ENCODE measurements around the gene DAD1. TPM values are rescaled to one million over a fixed set of nuclear protein-coding genes. Genes with fewer than 3 reads are reported as not detected.
"Not testable (repeated sequence)": the region's sequence is repeated elsewhere in the genome, so short reads cannot be mapped to it uniquely, and the experiment has no call there.

DAD1 gene
- total RNA-seq, 4 donors from 2014 or later: 123 to 228 (median 171) TPM

- WGBS, 2 donors (ENCODE audit: low coverage in 1 of 2): 78 to 100% methylated on average over 2 to 8 of the region's 8 CpGs
- Histone ChIP-seq H3K27me3 (no peaks in the 10 kb centered on the region), H3K4me3 (no peak overlapping the region), H3K27ac (no peak overlapping the region), H3K36me3 (no peaks in the 10 kb centered on the region), H3K4me1 (peaks cover 0 to 9% (median 9%) of the 10 kb centered on the region in 3 donors), H3K9me3 (no peaks in the 10 kb centered on the region)
- no peak for ATAC-seq
- TF ChIP-seq EP300 (IDR thresholded peaks at IDR 0.05): no peak
- TF ChIP-seq CTCF (IDR thresholded peaks at IDR 0.05): no peak
- no peak for TF ChIP-seq POLR2A (IDR thresholded peaks at IDR 0.05)
- TF ChIP-seq POLR2AphosphoS5 (IDR thresholded peaks at IDR 0.05): no peak
Observed at GRCh38 chr14:22544881-22545420, 44.1 kb downstream of the DAD1 start.

- Histone ChIP-seq H3K4me1 (peaks cover 0 to 9% (median 9%) of the 10 kb centered on the region in 3 donors), H3K4me3 (no peak overlapping the region), H3K27me3 (no peaks in the 10 kb centered on the region), H3K9me3 (no peaks in the 10 kb centered on the region), H3K36me3 (no peaks in the 10 kb centered on the region), H3K27ac (no peak overlapping the region)
- no peak for ATAC-seq
- TF ChIP-seq POLR2AphosphoS5 (IDR thresholded peaks at IDR 0.05) (no peak), POLR2A (IDR thresholded peaks at IDR 0.05) (no peak), EP300 (IDR thresholded peaks at IDR 0.05) (no peak), CTCF (IDR thresholded peaks at IDR 0.05) (no peak)
- 78 to 100% methylated on average over 2 of the region's 2 CpGs for WGBS, 2 donors (ENCODE audit: low coverage in 1 of 2)
Observed at GRCh38 chr14:22544406-22544805, 44.6 kb downstream of the DAD1 start.

- H3K27ac ChIP-seq, H3K4me1 ChIP-seq, H3K9me3 ChIP-seq, H3K4me3 ChIP-seq, ATAC-seq, H3K27me3 ChIP-seq, H3K36me3 ChIP-seq: not testable (repeated sequence)
- 91 to 98% methylated on average over 7 to 9 of the region's 13 CpGs for WGBS, 2 donors (ENCODE audit: low coverage in 1 of 2)
Observed at GRCh38 chr14:22543570-22544357, 45.3 kb downstream of the DAD1 start.

- Histone ChIP-seq H3K36me3 (no peaks in the 10 kb centered on the region), H3K4me3 (no peak overlapping the region), H3K27me3 (no peaks in the 10 kb centered on the region), H3K4me1 (peaks cover 0 to 13% (median 9%) of the 10 kb centered on the region in 3 donors), H3K27ac (no peak overlapping the region), H3K9me3 (no peaks in the 10 kb centered on the region)
- WGBS, 2 donors (ENCODE audit: low coverage in 1 of 2): 77 to 80% methylated on average over 2 of the region's 2 CpGs
- no peak for ATAC-seq
- no peak for TF ChIP-seq POLR2AphosphoS5 (IDR thresholded peaks at IDR 0.05)
- TF ChIP-seq EP300 (IDR thresholded peaks at IDR 0.05): no peak
- no peak for TF ChIP-seq CTCF (IDR thresholded peaks at IDR 0.05)
- no peak for TF ChIP-seq POLR2A (IDR thresholded peaks at IDR 0.05)
Observed at GRCh38 chr14:22542360-22542759, 46.7 kb downstream of the DAD1 start.

GRCh38 chr14:22541721-22542120 lies 47.3 kb downstream of the DAD1 start:
- Histone ChIP-seq H3K4me3 (no peak overlapping the region), H3K27ac (no peak overlapping the region), H3K9me3 (no peaks in the 10 kb centered on the region), H3K36me3 (no peaks in the 10 kb centered on the region), H3K27me3 (no peaks in the 10 kb centered on the region), H3K4me1 (peaks cover 0 to 13% (median 6%) of the 10 kb centered on the region in 3 donors)
- TF ChIP-seq EP300 (IDR thresholded peaks at IDR 0.05) (no peak), CTCF (IDR thresholded peaks at IDR 0.05) (no peak), POLR2A (IDR thresholded peaks at IDR 0.05) (no peak), POLR2AphosphoS5 (IDR thresholded peaks at IDR 0.05) (no peak)
- WGBS, 2 donors (ENCODE audit: low coverage in 1 of 2): 88 to 90% methylated on average over 5 of the region's 5 CpGs
- ATAC-seq: no peak

Measured in gastroesophageal sphincter (tissue), 4 donors.